ENCODE results near the gene ALOX5. TPM values are rescaled to one million over a fixed set of nuclear protein-coding genes. Genes with fewer than 3 reads are reported as not detected.

The ALOX5 gene
- polyA plus RNA-seq, 1 of the 3 experiments (the other 2 are of a cell fraction), result not detected

DNA sequence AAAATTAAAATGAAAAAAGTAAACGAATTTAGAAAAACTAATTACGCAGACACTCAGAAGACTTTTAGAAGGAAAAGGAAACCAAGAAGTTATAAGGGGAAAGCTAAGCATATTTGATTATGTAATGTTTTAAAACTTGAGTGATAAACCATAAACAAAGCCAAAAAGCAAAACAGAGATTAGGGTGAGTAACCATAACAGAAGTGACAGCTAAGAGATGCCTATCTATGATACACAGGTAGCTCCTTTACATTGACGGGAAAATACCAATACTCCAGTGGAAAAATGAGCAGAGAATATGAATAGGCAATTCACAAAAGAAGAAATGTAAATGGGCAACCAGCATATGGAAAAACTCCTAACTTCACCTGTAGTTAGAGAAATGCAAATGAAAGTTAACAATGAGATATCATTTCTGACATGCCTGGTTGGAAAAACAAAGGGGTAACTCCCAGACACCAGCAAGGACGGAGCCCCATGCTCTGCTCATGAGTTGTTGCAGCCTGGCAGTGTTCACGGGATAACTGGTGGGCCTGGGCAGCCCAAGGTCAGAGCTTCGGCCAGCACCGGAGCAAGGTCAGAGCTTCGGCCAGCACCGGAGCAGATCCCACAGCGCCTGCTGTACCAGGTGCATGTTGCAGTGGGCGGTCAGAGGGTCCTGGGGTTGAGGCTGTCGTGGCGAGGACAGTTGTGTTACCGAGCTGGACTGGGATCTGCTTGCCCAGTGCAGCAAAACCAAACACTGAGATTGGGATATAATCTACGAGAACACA is 58.9 kb downstream of the ALOX5 start:
- no peaks in the 10 kb centered on the region for H3K36me3 ChIP-seq (replicated peaks in 1 of 2; ENCODE audit: control insufficient read depth in 1 of 2, insufficient read depth in 2 of 2, low read length in 1 of 2)
- H3F3A ChIP-seq (replicated peaks; ENCODE audit: insufficient read depth), result peaks cover 7% of the 10 kb centered on the region
- H3K4me3 ChIP-seq (ENCODE audit: low read depth in 2 of 2, low read length in 1 of 2), result no peak overlapping the region
- TF ChIP-seq RCOR1 (IDR thresholded peaks at IDR 0.05; ENCODE audit: low read length) (no peak), MXI1 (IDR thresholded peaks at IDR 0.05; ENCODE audit: low read depth, low read length) (no peak), GABPA (IDR thresholded peaks at IDR 0.05; ENCODE audit: low read depth) (no peak), EP300 (IDR thresholded peaks at IDR 0.05; ENCODE audit: borderline replicate concordance in 1 of 2, low read depth in 1 of 2, low read length in 1 of 2) (no peak), GATA2 (CRISPR knock-in tag; IDR thresholded peaks at IDR 0.05) (no peak), TCF12 (IDR thresholded peaks at IDR 0.05) (no peak), RFX5 (IDR thresholded peaks at IDR 0.05; ENCODE audit: low read length) (no peak), RAD21 (IDR thresholded peaks at IDR 0.05; ENCODE audit: low read length) (no peak), ELF1 (IDR thresholded peaks at IDR 0.05) (no peak), RXRA (IDR thresholded peaks at IDR 0.05; ENCODE audit: borderline replicate concordance, low read depth) (no peak)
- TF ChIP-seq, protein P1, sequence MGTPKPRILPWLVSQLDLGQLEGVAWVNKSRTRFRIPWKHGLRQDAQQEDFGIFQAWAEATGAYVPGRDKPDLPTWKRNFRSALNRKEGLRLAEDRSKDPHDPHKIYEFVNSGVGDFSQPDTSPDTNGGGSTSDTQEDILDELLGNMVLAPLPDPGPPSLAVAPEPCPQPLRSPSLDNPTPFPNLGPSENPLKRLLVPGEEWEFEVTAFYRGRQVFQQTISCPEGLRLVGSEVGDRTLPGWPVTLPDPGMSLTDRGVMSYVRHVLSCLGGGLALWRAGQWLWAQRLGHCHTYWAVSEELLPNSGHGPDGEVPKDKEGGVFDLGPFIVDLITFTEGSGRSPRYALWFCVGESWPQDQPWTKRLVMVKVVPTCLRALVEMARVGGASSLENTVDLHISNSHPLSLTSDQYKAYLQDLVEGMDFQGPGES (IDR thresholded peaks at IDR 0.05; ENCODE audit: low read depth, low read length), result no peak
- TF ChIP-seq, protein P2, sequence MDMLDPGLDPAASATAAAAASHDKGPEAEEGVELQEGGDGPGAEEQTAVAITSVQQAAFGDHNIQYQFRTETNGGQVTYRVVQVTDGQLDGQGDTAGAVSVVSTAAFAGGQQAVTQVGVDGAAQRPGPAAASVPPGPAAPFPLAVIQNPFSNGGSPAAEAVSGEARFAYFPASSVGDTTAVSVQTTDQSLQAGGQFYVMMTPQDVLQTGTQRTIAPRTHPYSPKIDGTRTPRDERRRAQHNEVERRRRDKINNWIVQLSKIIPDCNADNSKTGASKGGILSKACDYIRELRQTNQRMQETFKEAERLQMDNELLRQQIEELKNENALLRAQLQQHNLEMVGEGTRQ (IDR thresholded peaks at IDR 0.05; ENCODE audit: borderline replicate concordance, low read depth, low read length), result no peak
- TF ChIP-seq, protein P3, sequence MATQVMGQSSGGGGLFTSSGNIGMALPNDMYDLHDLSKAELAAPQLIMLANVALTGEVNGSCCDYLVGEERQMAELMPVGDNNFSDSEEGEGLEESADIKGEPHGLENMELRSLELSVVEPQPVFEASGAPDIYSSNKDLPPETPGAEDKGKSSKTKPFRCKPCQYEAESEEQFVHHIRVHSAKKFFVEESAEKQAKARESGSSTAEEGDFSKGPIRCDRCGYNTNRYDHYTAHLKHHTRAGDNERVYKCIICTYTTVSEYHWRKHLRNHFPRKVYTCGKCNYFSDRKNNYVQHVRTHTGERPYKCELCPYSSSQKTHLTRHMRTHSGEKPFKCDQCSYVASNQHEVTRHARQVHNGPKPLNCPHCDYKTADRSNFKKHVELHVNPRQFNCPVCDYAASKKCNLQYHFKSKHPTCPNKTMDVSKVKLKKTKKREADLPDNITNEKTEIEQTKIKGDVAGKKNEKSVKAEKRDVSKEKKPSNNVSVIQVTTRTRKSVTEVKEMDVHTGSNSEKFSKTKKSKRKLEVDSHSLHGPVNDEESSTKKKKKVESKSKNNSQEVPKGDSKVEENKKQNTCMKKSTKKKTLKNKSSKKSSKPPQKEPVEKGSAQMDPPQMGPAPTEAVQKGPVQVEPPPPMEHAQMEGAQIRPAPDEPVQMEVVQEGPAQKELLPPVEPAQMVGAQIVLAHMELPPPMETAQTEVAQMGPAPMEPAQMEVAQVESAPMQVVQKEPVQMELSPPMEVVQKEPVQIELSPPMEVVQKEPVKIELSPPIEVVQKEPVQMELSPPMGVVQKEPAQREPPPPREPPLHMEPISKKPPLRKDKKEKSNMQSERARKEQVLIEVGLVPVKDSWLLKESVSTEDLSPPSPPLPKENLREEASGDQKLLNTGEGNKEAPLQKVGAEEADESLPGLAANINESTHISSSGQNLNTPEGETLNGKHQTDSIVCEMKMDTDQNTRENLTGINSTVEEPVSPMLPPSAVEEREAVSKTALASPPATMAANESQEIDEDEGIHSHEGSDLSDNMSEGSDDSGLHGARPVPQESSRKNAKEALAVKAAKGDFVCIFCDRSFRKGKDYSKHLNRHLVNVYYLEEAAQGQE (IDR thresholded peaks at IDR 0.05; ENCODE audit: low read depth, low read length), result no peak
- H4K20me1 ChIP-seq (ENCODE audit: insufficient read depth), result no peaks in the 10 kb centered on the region
- no peaks in the 10 kb centered on the region for H3K79me2 ChIP-seq (ENCODE audit: insufficient read depth)
- H3K9ac ChIP-seq, result no peak overlapping the region
- H3K27ac ChIP-seq (ENCODE audit: low read depth in 2 of 2, low read length in 1 of 2), result no peak overlapping the region
- 56% methylated on average over 10 of the region's 15 CpGs for WGBS (ENCODE audit: low lambda C conversion rate)
- no peaks in the 10 kb centered on the region for H3K9me3 ChIP-seq
- ChIA-PET POLR2A (no interaction called here), CTCF (interaction anchor here (0.9 to 1.4 kb wide), 2 partner anchors 32 to 198 kb away, joined by 3 to 9 read pairs; no protein-coding TSS in a partner anchor)
- DNase-seq, result no peak
- no peaks in the 10 kb centered on the region for H3K4me1 ChIP-seq (ENCODE audit: control insufficient read depth in 1 of 2, insufficient read depth in 2 of 2, low read depth in 1 of 2, low read length in 1 of 2)
- H2AFZ ChIP-seq (ENCODE audit: low read depth), result no peak overlapping the region
- no peaks in the 10 kb centered on the region for H3K9me2 ChIP-seq
- H3K4me2 ChIP-seq, result no peak overlapping the region
- H3K27me3 ChIP-seq (ENCODE audit: insufficient read depth), result peaks cover 16% of the 10 kb centered on the region

All from SK-N-SH (cell line).